Heart right ventricle (tissue), 16 donors: ENCODE data around the gene SLC36A2. TPM values are rescaled to one million over a fixed set of nuclear protein-coding genes. Genes with fewer than 3 reads are reported as not detected.

Experiments
- ATAC-seq, 8 donors: fragments of 200-7000 bp; cut with Tn5 transposase; one replicate each; pipeline ENCODE4 v1.9.1; 2020; ENCODE audit warnings: mild to moderate bottlenecking in 8 of 8, moderate library complexity in 8 of 8, moderate number of reproducible peaks in 1 of 8
- DNase-seq, 2 donors: peaks; one replicate each; pipeline ENCODE4 v3.0.0-alpha.2; 2020
- H3K27ac ChIP-seq, 10 donors: fragments of 200-600 bp; sonication (generic) in 2 of 10; one replicate each; pipeline versions ENCODE4 v1.5.0 to v1.8.0; 2020 to 2022; ENCODE audit warnings: mild to moderate bottlenecking in 3 of 10
- H3K27me3 ChIP-seq, 7 donors: fragments of 200-600 bp; one replicate each; pipeline ENCODE4 v1.8.0; 2021 to 2022; ENCODE audit warnings: mild to moderate bottlenecking in 2 of 7
- H3K36me3 ChIP-seq, 9 donors: fragments of 200-600 bp; sonication (generic) in 1 of 9; one replicate each; pipeline versions ENCODE4 v1.5.0 to v1.8.0; 2020 to 2022; ENCODE audit warnings: mild to moderate bottlenecking in 2 of 9
- H3K4me1 ChIP-seq, 9 donors: fragments of 200-600 bp; sonication (generic) in 1 of 9; one replicate each; pipeline versions ENCODE4 v1.5.0 to v1.8.0; 2020 to 2022; ENCODE audit warnings: mild to moderate bottlenecking in 4 of 9
- H3K4me3 ChIP-seq, 10 donors: fragments of 200-600 bp; sonication (generic) in 2 of 10; one replicate each; pipeline versions ENCODE4 v1.5.0 to v1.8.0; 2020 to 2022; ENCODE audit warnings: mild to moderate bottlenecking in 7 of 10, moderate library complexity in 2 of 10
- H3K9me3 ChIP-seq, 11 donors: fragments of 200-600 bp in 10 of 11; sonication (generic) in 2 of 11; one replicate each; pipeline versions ENCODE4 v1.5.0 to v1.8.0; 2013 to 2022; ENCODE audit warnings: mild to moderate bottlenecking in 2 of 11, control low read depth in 1 of 11, moderate library complexity in 1 of 11
- WGBS, 2 donors: extraction: QIAGEN DNeasy Blood & Tissue Kit; methylation state at CpG; one replicate each; pipeline ENCODE4 v1.1.7; 2013; ENCODE audit warnings: inconsistent platforms in 1 of 2; 5-methylcytosine and 5-hydroxymethylcytosine counted together
- intact Hi-C, 10 donors: fragments of 100-400 bp; cut with DNase I; formaldehyde crosslinking; loops; one replicate each; pipeline versions ENCODE4 v1.11.1 to v1.14.2; 2022
- polyA plus RNA-seq, 2 donors: library from polyadenylated mRNA; stranded (reverse); fragments of 200-250 nt; gene quantifications; one replicate each; pipeline ENCODE4 v1.2.3, GENCODE V29; 2013
- total RNA-seq, 10 donors: library from RNA; stranded (reverse); fragmentation: NEBNext Ultra II Directional in 3 of 10; extraction: Animal tissue kit (Norgen Biotek cat#: 25700) in 3 of 10; gene quantifications; one replicate each; pipeline versions ENCODE4 v1.2.1 to v1.2.4, GENCODE V29; 2021 to 2023
- TF ChIP-seq, protein P1 (sequence below), 9 donors: fragments of 200-600 bp; sonication (generic) in 2 of 9; IDR thresholded peaks; one replicate each; pipeline versions ENCODE4 v1.5.0 to v1.8.0; 2021 to 2022; ENCODE audit warnings: antibody characterized with exemption in 9 of 9, mild to moderate bottlenecking in 5 of 9, moderate library complexity in 1 of 9
- donor health status: Arrhythmogenic right ventricular cardiomyopathy.
- donor health status: ischemic (EF 13 %, LVEDD 7.1; RV severe dilation, severe dysfunction).
- donor health status: healthy with polysubstance abuse.
- donor health status: DM: no; HTN: yes; CAD: no.
- donor health status: DM: no; HTN: no; CAD: no.
- donor health status: ischemic (EF 25% LVEDD 6.9; RV normal size, moderate dysfunction).
- donor health status: ischemic (EF 25% LVEDD 5.7; RV mildly dilated, moderate dysfunction).
- donor health status: healthy.
- donor health status: DM: yes; HTN: yes; CAD: no.
- donor health status: Ischemic cardiomyopathy.
- donor health status: ischemic (EF 35%, LVEDD 5.7; RV mildly dilated, moderate dysfunction).
- donor health status: nonischemic (EF 11% LVEDD 7.7; RV severe dilation, severe dysfunction).
- donor health status: DM: yes; HTN: yes; CAD: no.
- donor health status: PGD.
- donor health status: ischemic (EF 29% LVEDD 5.4; RV normal size, mild dysfunction).
- donor health status: nonischemic (EF 23%, LVEDD 6.1; RV moderate dilation, normal function).

Gene SLC36A2
- total and polyA plus RNA-seq, 12 donors, result 0.04 to 2.8 (median 0.39) TPM; not detected in 2

DNA sequence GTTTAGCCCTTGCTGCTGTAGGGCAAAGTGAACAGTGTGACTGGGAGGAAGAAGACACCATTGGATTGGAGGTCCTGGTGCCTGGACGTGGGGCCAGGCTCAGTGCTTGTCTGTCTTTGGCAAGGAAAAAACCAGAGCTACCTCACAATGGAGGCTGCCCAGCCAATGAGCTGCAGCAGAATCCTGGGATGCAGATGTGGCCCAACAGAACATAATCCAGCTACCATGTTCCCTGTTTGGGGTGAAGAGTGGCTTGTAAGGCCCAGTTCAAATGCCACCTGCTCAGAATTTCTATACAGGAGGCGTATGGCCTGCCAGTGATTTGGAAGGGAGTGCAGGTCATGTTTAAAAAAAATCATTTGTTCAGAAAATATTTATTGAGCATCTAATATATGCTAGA, 43.7 kb downstream of the SLC36A2 start, which contains the start of gene SLC36A3:
Gene SLC36A3, minus strand, starts transcription at position 101 of the 400 bp plus-strand sequence. CDS start 412 bp downstream, outside the sequence.
- Histone ChIP-seq H3K9me3 (no peaks in the 10 kb centered on the region), H3K36me3 (no peaks in the 10 kb centered on the region), H3K27ac (no peak within 1 kb of the TSS), H3K4me1 (no peaks in the 10 kb centered on the region), H3K27me3 (peaks cover 0 to 21% (median 9%) of the 10 kb centered on the region in 7 donors), H3K4me3 (no peak within 1 kb of the TSS)
- intact Hi-C loops, result no loop called here
- no peak for ATAC-seq
- WGBS, 2 donors, result 70 to 77% methylated on average over 2 of the region's 2 CpGs
- TF ChIP-seq, protein P1, sequence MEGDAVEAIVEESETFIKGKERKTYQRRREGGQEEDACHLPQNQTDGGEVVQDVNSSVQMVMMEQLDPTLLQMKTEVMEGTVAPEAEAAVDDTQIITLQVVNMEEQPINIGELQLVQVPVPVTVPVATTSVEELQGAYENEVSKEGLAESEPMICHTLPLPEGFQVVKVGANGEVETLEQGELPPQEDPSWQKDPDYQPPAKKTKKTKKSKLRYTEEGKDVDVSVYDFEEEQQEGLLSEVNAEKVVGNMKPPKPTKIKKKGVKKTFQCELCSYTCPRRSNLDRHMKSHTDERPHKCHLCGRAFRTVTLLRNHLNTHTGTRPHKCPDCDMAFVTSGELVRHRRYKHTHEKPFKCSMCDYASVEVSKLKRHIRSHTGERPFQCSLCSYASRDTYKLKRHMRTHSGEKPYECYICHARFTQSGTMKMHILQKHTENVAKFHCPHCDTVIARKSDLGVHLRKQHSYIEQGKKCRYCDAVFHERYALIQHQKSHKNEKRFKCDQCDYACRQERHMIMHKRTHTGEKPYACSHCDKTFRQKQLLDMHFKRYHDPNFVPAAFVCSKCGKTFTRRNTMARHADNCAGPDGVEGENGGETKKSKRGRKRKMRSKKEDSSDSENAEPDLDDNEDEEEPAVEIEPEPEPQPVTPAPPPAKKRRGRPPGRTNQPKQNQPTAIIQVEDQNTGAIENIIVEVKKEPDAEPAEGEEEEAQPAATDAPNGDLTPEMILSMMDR (IDR thresholded peaks at IDR 0.05), result no peak
- DNase-seq, result no peak

DNA sequence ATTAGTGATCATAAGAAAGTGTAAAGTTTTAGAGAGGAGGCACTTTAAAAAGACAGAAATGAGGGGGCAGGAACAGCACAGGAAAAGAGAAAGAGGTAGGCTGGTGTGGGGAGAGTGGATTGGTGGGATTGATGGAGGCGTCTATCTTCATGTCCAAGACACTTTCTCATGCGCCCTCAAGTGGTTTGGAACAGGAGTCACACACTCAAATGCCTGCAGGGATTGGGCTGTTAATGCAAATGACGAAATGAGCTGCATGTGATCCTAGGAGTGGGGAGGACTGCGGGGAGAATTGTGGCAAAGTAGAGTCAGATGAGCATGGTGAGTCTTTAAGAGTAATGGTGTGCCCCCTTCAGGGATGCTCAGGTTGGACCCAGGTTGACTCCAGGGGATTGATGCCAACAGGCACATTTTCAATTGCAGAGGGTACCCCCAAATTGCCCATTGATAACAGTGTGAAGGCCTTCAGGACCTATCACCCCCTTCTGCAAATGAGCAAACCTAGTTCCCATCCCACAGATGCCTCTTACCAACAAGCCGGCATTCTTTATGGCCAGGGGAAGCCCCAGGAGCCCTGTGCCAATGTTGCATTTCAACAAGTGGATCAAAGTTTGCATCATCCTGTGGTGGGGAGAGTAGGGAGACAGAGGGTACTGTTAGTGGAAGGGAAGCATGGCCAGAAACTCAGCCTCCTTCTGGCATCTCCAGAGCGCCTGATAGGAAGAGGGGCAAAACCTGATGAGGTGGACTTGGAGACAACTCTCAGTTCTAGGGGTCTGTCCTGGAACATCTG, 49.1 kb downstream of the SLC36A2 start:
- Histone ChIP-seq H3K4me1 (peaks cover 0 to 2% (median 0%) of the 10 kb centered on the region in 9 donors), H3K27me3 (peaks cover 0 to 36% (median 3%) of the 10 kb centered on the region in 7 donors), H3K4me3 (no peak overlapping the region), H3K36me3 (no peaks in the 10 kb centered on the region), H3K9me3 (no peaks in the 10 kb centered on the region), H3K27ac (no peak overlapping the region)
- intact Hi-C loops, result no loop called here
- peak in 1 of 2 donors; percentile 9 for DNase-seq
- TF ChIP-seq, protein P1 (IDR thresholded peaks at IDR 0.05), result peak in 7 of 9 donors; percentile 28 to 56 (median 41)
- ATAC-seq, result peak in 3 of 8 donors; percentile 30 to 56 (median 51)
- 31 to 58% methylated on average over 6 of the region's 6 CpGs for WGBS, 2 donors

DNA sequence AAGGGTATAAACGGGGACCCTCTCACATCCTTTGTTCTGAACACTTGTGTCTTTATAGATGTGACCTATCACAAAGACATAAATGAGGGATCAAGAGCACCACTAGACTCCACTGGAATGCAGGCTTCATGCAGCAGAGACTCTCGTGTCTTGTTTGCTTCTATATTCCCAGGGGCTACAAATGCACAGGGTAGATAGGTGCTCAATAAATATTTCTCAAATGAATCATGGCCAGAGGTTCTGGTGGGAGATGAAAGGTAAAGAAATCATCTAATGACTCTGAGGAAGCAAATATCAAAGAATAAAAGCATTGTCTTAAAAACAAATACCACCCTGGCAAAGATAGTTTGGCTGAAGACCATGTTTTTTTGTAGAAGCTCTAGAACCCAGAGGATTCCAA, 50.4 kb downstream of the SLC36A2 start:
- no peak for ATAC-seq
- TF ChIP-seq, protein P1 (IDR thresholded peaks at IDR 0.05), result no peak

DNA sequence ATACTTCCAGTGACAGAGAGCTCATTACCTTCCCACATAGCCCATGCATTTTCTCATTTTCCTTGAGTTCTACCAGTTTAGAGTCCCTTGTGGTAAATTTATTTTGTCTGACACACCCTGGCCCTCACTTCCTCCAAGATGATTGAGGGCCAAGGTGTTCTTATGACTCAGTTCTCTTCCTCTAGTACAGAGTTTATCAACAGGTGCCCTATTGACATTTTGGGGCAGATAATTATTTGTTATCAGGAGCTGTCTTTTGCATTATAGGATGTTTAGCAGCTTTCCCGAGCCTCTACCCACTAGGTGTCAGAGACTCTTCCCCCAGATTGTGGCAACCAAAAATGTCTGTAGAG, 50.9 kb downstream of the SLC36A2 start:
- TF ChIP-seq, protein P1 (IDR thresholded peaks at IDR 0.05), result no peak
- intact Hi-C loops, result no loop called here
- peaks cover 0 to 24% (median 3%) of the 10 kb centered on the region in 7 donors for H3K27me3 ChIP-seq
- H3K36me3 ChIP-seq, result no peaks in the 10 kb centered on the region
- peaks cover 0 to 2% (median 0%) of the 10 kb centered on the region in 11 donors for H3K9me3 ChIP-seq
- no peak overlapping the region for H3K4me3 ChIP-seq
- 73 to 92% methylated on average over 1 of the region's 1 CpG for WGBS, 2 donors
- no peak overlapping the region for H3K27ac ChIP-seq
- H3K4me1 ChIP-seq, result peaks cover 0 to 2% (median 0%) of the 10 kb centered on the region in 9 donors
- ATAC-seq (no peak), DNase-seq (no peak)

More for the DNA sequence above, 50.4 kb downstream of the SLC36A2 start:
- Histone ChIP-seq H3K4me3 (no peak overlapping the region), H3K27ac (no peak overlapping the region), H3K27me3 (peaks cover 0 to 29% (median 3%) of the 10 kb centered on the region in 7 donors), H3K4me1 (peaks cover 0 to 2% (median 0%) of the 10 kb centered on the region in 9 donors), H3K36me3 (no peaks in the 10 kb centered on the region), H3K9me3 (no peaks in the 10 kb centered on the region)
- intact Hi-C loops, result no loop called here
- WGBS, 2 donors, result 69 to 89% methylated on average over 2 of the region's 2 CpGs
- no peak for DNase-seq
